GM19468 (cell line): ENCODE results near the gene VAC14.

Source experiments
- ATAC-seq: cut with Tn5 transposase; IDR thresholded peaks from one replicate; pipeline ENCODE4 v1.9.1; 2021; ENCODE audit warnings: mild to moderate bottlenecking, moderate library complexity, moderate number of reproducible peaks; ENCODE audit not compliant: unreplicated experiment; ENCODE audit errors: extremely low read depth

VAC14 gene

DNA sequence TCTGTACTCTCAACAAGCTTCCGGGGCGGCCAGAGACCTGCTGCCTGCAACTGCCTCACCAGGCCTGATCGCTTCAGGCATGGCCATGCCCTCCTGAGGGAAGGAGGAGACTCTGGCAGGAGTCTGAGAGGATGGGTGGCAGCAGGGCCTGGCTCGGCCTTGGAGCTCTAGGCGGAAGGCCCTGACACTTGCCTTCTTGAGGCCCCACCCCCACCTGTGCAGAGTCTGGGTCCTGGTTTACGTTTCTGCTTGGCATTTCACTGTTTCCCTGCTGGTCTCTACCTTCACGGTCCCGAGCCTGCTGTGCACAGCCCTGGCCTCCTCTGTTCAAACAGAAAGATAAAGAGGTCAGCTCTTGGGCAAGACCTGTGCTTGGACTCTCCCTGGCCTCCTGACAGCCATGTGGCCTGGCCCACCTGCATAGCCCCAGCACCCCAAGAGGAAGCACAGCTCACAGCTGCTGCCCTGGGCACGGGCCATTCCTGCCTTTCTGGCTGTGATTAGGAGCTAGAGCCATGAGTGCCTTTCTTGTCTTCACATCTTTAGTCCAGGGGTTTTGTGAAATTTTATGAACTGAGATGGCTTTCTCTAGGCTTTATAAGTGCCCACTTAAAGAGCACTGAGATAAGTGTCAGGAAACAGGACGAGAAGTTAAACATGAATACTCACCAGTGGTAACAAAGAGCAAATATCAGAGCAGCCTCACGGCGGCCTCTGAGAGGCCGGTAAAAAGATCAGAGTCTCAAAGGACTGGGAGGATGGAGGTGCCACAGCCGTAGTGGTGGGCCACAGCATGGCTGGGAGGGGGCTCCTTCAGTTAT is 89.5 kb downstream of the VAC14 start:
- ATAC-seq, result no peak

DNA sequence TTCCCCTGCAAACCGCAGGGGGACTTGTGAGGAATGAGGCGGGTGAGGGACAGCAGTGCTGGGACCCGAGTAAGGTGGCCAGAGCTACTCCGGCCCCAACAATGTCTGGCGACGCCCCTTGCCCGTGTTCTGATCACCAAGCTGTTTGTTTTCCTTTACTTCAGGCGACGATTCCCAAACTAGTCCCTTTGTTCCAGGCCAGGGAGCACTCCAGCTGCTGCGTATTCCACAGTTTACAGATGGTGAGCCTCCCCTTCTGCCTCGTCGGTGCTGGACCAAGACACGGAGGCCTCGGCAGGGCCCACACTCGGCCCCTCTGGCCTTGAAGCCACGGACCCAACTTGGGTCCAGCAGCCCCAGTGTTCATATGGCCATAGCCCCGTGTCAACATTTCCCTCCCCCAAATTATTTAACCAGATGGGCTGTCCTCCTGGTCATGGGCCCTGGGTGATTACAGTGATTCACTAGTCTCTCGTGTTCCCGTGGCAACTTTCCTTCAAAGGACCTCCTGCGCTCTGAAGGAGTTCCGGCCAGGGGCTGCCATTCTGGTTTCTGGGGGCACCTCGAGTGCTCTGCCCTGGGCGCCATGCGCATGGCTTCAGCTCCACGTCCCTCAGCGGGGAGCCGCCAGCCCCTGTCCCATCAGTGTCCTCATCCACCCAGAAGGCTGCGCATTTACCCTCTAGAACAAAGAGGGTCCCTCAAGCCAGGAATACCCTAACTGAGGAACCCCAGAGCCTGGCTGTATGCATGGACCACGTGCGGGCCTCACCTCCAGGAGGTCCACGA is 90.3 kb downstream of the VAC14 start:
- no peak for ATAC-seq

DNA sequence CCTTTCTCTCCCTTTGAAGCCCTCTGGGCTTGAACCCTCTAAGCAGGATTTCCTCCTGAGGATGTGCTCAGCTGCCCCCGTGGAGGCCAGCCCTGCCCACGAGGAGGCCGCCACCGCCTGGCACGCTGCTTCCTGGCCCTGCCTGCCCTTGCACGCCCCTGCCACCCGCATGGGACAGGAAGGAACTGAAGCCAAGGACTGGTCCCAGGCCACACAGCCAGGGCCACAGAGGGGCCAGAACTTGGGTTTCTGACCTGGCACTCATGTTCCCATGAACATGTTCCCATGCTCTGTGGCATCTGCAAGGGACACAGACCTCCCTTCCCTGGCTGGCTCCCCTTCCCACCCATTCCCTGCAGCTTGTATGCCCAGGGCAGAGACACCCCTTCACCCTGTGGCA is 91.0 kb downstream of the VAC14 start:
- no peak for ATAC-seq

DNA sequence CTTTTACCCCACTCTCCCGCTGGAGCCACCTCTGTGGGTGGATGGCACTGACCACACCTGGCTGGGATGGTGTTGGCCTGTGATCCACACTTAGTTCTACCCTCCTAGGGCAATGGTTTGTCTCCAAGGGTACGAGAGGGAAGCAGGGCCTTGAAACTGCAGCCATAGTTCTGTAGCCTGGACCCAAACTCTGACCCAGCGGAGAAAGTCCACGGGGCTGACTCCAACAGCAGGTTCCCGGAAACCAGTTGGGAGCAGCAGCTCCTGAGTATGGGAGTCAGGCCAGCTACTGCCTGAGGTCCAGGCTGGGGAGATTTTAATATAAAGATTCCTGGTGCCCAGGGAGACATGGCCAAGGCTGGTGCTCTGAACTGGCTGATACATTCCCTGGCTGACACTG is 91.5 kb downstream of the VAC14 start:
- no peak for ATAC-seq

DNA sequence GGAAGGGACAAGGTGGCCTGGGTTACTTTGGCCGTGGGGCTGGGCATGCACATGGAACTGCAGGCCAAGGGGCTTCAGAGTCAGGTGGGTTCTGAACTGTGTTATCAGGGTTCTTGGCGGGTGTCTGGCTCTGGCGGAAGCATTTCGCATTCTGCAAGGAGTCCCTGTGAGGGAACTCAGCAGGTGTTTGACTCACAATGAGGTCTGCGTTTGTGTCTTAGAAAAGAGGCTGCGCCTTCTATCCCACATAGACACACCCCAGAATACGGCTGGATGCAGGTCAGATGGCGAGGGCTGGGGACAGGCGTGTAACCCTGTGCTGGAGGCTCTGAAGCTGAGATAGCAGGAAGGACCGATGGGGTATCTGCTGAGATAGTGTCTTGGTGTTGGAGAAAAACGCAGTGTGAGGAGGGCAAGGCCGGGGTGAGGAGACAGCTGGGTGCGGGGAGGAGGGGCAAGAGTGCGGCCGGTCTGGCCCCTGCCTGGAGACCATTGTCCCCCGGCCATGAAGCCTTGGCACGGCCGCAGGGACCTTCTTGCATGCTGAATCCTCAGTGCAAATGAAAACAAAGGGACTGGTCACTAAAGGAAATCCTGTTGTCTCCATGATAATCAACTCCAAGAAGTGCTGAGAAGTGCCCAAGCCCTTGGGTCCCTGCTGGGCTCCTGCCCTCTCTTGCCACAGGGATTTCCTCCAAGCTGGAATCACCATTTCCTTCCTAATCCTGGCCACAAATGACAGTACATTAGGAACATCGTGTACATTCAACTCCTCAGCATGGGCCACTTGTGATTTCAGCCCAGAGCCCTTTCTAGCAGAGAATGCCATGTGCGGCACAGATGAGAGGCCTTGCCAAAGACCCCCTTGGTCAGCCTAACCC is 92.4 kb downstream of the VAC14 start:
- ATAC-seq, result no peak

DNA sequence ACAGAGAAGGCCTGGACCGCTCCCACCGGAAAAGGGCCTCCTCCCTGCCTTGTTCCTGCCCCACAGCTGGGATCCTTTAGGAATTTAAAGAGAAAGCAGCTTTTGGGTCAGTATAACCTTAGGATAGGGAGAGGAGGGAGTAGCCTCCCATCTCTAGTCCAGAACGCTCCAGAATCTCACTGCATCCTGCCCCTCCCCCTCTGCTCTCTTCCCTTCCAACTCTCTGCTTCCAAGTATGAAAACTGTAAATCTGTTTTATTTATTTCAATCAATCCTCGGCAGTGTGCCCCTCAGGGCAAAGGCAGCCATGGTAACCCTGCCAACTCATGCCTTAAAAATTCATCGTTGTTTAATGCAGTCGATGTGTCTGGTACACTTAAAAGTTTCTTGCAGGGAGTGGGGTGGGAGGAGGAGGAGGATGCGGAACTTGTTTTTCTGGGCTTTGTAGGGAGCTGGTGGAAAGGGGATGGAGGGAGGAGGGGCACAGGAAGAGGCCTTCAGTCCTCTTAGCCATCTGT is 94.0 kb downstream of the VAC14 start:
- no peak for ATAC-seq

DNA sequence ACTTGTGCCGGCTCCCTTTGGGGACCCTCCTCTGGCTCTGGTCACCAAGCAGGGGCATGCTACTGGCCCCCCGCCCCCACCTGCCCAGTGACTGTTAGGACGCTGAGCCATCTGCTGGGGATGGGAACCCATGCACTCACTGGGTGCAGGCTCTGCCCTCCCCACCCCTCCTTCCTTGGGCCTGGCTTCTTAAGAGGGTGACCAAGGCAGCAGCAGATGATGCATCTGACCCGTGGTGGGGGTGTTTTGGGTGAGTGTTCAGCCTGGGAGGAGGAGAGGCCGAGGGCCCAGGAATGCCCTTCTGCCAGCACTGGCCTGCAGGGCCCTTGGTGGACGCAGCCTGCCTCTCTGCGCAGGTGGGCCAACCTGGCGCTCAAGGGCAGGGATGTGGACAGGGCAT is 95.9 kb downstream of the VAC14 start:
- ATAC-seq, result no peak

DNA sequence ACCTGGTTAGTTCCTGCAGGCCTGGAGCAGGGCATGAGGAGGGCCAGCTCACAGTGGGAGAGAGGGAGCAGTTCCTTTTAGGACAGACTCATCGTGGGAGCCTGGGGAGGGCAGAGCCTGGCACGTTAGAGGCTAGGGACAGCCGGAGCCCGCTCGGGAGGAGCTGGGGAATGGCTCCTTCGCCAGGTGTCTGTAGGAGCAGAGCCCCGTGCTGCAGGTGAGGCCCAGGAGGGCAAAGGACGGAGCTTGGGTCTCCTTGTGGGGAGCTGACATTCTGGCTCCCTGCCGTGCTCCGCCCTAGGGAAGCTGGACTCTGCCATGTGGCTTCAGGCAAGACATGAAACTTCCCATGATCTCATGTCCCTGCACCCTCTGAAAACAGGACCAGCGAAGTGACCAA is 96.4 kb downstream of the VAC14 start:
- ATAC-seq, result no peak

DNA sequence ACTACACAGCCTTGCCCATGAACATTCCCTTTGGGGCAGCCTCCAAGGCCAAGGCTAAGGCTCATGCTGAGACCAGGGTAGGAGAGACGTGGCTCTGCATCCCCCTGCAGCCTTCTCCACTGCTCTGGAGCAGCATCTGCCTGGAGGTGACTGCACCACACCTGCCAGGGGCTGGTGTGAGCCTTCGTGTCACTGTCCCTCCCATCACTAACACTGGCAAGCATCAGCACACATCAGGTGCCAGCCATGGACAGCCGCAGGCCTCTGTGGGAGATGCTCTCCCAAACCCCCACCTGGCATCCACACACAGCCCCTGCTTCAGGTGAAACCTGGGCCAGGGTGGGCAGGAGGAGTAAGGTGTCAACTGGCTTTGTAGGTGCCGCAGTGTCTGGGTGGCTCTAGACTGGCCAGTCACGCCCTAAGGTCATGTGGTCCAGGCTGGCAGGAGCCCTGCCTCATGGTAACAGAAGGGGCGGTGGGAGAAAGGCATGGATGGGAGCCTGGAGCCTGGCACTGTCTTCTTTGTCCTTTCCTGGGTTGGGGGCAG is 97.0 kb downstream of the VAC14 start:
- no peak for ATAC-seq

DNA sequence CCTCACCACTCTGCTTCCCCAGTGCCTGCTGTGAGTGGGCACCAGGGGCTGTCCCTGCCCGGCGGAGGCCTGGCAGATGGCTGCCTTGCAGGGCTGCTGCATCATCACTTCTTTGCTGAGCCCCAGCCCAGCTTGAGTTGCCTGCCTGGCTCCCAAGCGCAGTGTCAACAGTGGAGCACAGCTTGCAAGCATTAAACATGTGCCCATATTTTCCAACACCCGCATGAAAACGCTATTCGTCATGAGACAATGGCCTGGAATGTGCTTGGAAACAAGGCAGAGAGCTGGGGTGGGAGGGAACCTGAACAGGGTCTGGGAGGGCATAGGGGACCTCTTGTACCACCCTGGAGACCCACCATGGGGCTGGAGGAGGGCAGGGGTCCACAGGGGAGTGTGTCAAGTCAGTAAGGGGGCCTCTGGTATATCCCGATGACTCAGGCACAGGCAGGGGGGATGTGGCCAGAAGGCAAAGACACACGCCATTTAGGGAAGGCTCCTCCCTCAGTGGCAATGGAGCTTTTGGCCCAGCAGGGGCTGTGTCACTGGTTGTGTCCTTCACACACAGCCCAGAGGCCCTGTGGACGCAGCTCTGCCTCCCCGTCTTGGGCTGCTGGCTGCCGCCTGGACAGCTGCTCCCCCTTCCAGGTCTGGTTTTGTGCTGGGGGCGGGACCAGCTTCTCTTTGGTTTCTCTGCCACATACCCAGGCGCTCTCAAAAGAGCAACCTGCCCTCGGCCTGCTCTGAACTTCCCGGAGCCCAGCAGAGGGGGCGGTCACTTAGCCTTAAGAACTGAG is 97.7 kb downstream of the VAC14 start:
- no peak for ATAC-seq

DNA sequence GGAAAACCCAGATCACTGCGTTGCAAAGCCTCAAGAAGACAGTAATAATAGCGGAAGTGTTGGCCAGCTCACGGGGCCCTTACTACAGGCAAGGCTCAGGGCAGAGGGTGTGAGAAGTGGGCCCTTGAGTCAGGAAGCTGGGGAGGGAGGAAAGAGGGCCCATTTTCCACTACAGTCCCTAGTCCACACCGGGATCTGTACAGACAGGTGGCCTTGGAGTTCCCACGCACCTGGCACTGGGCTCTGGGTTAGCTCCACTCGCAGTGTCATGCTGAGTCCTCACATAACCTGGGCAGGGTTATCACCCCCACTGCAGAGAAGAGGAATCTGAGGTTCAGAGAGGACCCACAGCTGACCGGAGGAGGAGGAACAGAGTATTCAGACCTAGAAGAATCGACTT is 98.3 kb downstream of the VAC14 start:
- ATAC-seq, result no peak

DNA sequence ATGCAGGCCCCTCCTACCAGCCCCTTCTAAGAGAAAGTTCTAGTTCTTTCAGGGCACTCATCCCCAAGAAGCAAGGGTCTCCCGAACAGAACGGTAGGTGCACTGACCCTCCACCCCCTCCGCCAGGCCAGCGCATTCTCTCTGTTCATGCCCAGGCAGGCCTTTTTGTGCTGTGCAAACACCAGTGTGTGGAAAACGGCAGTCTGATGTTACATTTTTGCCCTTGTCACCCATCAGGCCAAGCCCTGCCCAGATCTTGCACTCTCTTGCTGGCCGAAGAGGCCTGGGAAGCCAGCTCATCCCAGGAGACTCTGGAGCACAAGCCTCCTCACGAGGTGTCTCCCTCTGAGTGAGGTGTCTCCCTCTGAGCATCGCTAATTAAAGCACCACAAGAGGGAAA is 99.0 kb downstream of the VAC14 start:
- ATAC-seq, result no peak

DNA sequence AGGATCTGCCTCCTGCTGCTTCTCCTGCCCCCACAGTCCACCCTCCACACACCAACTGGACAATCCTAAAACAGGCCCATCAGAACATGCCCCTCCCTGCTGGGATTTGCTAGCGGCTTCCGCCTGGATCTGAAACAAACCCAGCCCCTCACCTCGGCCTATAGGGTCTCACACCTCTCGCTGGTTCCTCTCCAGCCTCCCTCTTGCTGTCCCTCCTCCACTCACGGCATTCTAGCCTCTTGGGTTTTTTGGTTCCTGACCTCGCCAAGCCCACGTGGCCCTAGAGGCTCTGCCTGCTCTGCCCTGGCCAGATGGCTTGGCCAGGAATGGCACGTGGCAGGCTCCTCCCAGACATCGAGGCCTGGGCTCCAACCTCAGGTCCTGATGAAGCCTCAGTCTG is 99.4 kb downstream of the VAC14 start:
- ATAC-seq, result no peak

DNA sequence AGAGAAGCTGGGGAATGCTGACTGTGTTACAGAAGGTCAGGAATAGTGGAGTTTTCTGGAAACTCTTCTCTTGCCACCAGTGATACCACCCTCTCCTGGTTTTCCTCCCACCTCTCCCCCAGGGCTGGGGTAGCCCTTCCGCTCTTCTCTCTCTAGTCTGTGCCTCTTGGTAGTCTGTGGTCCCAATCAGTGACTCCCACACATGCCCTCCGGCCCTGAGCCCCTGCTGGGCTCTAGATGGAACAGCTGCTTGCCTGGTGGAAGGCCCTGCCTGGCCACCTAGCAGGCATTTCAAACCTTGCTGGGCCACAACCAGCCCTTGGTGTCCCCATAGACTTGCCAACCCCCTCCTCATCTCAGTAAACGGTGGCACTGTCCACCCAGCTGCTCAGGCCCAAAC is 99.9 kb downstream of the VAC14 start:
- ATAC-seq, result no peak

DNA sequence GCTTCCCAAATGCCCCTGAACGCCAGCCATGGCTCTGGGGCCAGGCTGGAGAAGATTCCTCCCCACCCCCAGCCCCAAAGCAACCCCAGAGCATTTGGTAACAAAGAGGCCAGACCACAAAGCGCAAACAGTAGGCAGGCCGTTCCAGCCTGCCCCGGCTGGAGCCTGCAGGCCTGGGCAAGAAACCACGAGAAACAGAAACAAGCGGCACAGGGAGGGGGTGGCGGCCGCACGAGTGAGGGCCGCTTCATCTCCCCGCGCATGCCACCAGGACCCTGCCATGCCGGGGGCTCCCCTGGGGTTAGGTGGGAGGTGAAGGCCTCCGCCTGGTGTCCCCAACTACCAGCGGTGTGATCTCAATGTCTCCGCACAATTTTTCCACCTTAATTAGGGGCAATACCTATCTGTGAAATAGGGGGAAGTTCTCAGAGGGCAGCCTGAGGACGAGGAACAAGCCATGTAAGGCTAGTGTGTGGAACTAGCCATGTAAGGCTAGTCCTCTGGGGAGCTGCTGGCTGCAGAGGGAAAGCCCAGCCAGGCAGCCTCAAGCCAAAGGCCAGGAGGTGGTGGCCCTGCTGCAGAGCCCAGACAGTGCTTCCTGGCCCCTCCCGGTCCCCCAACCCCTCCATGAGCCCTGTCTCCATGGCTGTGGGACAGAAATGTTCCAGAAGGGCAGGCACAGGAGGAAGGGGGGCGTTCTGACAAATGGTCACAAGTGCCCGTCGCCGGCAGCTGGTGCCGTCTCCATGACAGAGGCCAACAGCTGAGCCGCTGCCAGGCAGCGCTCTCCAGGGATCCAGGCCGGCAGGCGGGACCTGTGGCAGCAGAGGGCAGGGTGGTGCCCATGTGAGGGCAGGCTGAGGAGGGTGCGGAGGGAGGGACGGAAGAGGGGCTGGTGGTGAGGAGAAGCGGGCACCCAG is 100.6 kb downstream of the VAC14 start:
- no peak for ATAC-seq

DNA sequence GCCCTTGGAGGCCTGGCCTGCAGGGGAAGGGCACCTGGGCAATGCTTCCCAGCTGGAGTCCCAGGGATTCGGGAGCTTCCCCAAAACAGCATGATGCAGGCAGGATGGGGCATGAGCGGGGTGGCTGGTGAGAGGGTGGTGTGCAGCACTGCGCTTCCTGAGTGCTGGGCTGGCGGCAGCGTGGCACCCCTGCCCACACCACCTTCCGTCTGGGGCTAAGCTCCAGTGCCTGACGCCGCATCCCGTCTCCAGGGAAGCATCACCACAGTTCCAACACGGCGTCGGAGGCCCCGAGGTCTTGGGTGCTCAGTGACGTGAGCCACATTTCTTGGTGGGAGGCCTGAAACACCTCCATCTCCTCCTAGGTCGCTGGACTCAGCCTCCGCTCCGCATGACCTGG is 101.3 kb downstream of the VAC14 start:
- no peak for ATAC-seq

DNA sequence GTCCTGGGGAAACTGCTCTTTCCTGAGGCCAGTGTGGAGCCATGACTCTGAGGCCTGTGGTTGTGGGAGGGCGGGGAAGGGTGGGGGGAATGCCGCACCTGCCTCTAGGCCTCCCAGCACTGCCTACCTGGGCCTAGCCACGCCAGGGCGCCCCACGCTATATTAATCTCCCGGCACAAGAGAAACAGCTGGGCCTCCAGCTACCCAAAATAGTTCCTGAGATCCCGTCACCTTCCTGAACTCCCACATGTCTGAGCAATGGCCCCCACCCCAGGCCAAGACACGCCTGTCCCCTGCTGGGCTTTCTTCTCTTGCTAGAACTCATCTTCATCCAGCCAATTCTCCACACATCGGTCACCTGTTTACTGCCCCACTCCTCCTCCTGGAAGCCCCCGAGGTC is 102.1 kb downstream of the VAC14 start:
- ATAC-seq, result no peak

DNA sequence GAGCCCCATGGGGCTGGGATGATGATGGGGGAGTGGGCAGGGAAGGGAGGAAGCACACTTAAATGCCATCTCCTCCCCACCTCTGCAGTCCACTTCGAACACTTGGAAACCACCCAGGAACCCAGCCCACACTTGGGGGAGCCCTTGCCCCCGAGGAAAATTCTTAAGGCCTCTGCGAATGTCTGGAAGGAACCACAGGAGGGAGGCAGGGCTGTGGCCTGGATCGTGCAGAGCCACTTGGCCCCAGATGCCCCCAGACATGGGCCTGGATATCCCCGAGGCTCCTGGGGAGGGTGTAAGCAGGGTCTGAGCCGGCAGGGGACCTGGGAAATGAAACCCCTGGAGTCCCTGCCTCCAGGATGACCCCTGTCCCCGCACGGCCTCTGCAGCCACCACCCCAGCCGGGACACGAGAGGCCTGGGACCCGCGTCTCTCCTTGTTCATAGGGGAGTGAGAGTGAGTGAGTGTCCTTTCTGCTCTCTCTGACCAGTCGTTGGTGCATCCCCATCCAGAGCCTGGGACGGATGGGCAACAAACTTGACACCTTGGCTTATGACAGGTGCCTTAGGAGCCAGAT is 103.3 kb downstream of the VAC14 start:
- ATAC-seq, result no peak
